GM12875 (cell line): ENCODE measurements around the gene SNRPE.

Experiments used
- H3K4me3 ChIP-seq: one replicate; pipeline ENCODE4 v1.5.1; 2011; ENCODE audit warnings: low read depth, low read length, control low read depth
- CTCF ChIP-seq: IDR thresholded peaks from 2 replicates; pipeline ENCODE4 v1.5.1; 2011; ENCODE audit warnings: low read depth, mild to moderate bottlenecking, control low read depth, inconsistent platforms, low read length, moderate library complexity, borderline replicate concordance; ENCODE audit not compliant: insufficient read depth

The SNRPE gene

GRCh38 chr1:203880606-203881005 lies 19.2 kb downstream of the SNRPE start:
- no peak for TF ChIP-seq CTCF
- no peak overlapping the region for H3K4me3 ChIP-seq

- no peak for TF ChIP-seq CTCF
- no peak overlapping the region for H3K4me3 ChIP-seq
Measured at GRCh38 chr1:203888807-203889251, 27.4 kb downstream of the SNRPE start.

GRCh38 chr1:203891950-203892349 lies 30.6 kb downstream of the SNRPE start:
- H3K4me3 ChIP-seq, result no peak overlapping the region
- TF ChIP-seq CTCF, result no peak

GRCh38 chr1:203898458-203899352 lies 37.3 kb downstream of the SNRPE start:
- no peak overlapping the region for H3K4me3 ChIP-seq
- TF ChIP-seq CTCF, result no peak

- TF ChIP-seq CTCF, result no peak
- H3K4me3 ChIP-seq, result no peak overlapping the region
Measured at GRCh38 chr1:203899353-203899716, 37.9 kb downstream of the SNRPE start.

GRCh38 chr1:203899869-203900714 lies 38.7 kb downstream of the SNRPE start:
- no peak for TF ChIP-seq CTCF
- no peak overlapping the region for H3K4me3 ChIP-seq

- no peak overlapping the region for H3K4me3 ChIP-seq
- TF ChIP-seq CTCF, result no peak
Measured at GRCh38 chr1:203901581-203901980, 40.2 kb downstream of the SNRPE start.
